GM12878 (cell line): ENCODE results near the gene TEPSIN. TPM values are rescaled to one million over a fixed set of nuclear protein-coding genes. Genes with fewer than 3 reads are reported as not detected.

Source experiments
- ATAC-seq: fragments of 200-7000 bp; cut with Tn5 transposase; 3 replicates; pipeline ENCODE4 v1.9.1; 2020; ENCODE audit warnings: mild to moderate bottlenecking, moderate library complexity
- BruUV-seq: library from RNA; stranded (reverse); fragments of 400-500 nt; replicated peaks from 2 replicates; lab custom pipeline; 2021; lab: Mats Ljungman, UMichigan
- CTCF ChIA-PET: fragments of 300-600 bp; sonication (Branson Sonifier 250); formaldehyde crosslinking; extraction: SDS; loops from one replicate; lab custom pipeline; 2021; ENCODE audit warnings: inconsistent platforms; lab: Yijun Ruan, JAX
- POLR2A ChIA-PET: fragments of 350-600 bp; formaldehyde crosslinking; extraction: SDS; loops from one replicate; lab custom pipeline; 2021; ENCODE audit warnings: inconsistent platforms; lab: Charles Lee
- RAD21 ChIA-PET: fragments of 300-600 bp; sonication (Branson Sonifier 250); formaldehyde crosslinking; loops from one replicate; lab custom pipeline; 2023; ENCODE audit warnings: antibody characterized with exemption; ENCODE audit not compliant: unreplicated experiment; lab: Charles Lee
- SMC1A ChIA-PET: fragments of 300-600 bp; sonication (Branson Sonifier 250); formaldehyde crosslinking; loops from one replicate; lab custom pipeline; 2023; ENCODE audit not compliant: unreplicated experiment, uncharacterized antibody; lab: Charles Lee
- DNase-seq: peaks from one replicate; pipeline ENCODE4 v3.0.0-alpha.2; 2011; ENCODE audit warnings: low read depth, low spot score
- FAIRE-seq: peaks from 3 replicates; lab custom pipeline; 2011; peaks lifted over from hg19 to GRCh38; lab: Jason Lieb, UNC
- H2AFZ ChIP-seq: 2 replicates; pipeline ENCODE4 v1.6.0; 2011; ENCODE audit warnings: low read depth, low read length, control low read depth; ENCODE audit not compliant: control insufficient read depth
- H3K27ac ChIP-seq: 2 replicates; pipeline ENCODE4 v1.5.1; 2011; ENCODE audit warnings: control low read depth; ENCODE audit not compliant: control insufficient read depth, insufficient read depth
- H3K27me3 ChIP-seq, 2 experiments: replicated peaks in 1 of 2; 2 replicates each; pipeline versions ENCODE4 v1.6.0 to v1.6.1; 2011; ENCODE audit warnings: low read length in 1 of 2; ENCODE audit not compliant: control insufficient read depth in 2 of 2, insufficient read depth in 2 of 2
- H3K36me3 ChIP-seq, 2 experiments: 2 replicates each; pipeline ENCODE4 v1.5.1; 2011; ENCODE audit warnings: low read length in 1 of 2; ENCODE audit not compliant: control insufficient read depth in 2 of 2, insufficient read depth in 2 of 2
- H3K4me1 ChIP-seq: 2 replicates; pipeline ENCODE4 v1.6.1; 2011; ENCODE audit warnings: mild to moderate bottlenecking, low read length, moderate library complexity, mixed read lengths; ENCODE audit not compliant: control insufficient read depth, insufficient read depth
- H3K4me2 ChIP-seq: 2 replicates; pipeline ENCODE4 v1.6.0; 2011; ENCODE audit warnings: control low read depth; ENCODE audit not compliant: control insufficient read depth, insufficient read depth
- H3K4me3 ChIP-seq: fragments of 200-600 bp; sonication (generic); 2 replicates; pipeline ENCODE4 v1.5.1; 2016
- H3K79me2 ChIP-seq: 2 replicates; pipeline ENCODE4 v1.6.0; 2011; ENCODE audit warnings: low read length; ENCODE audit not compliant: control insufficient read depth, insufficient read depth
- H3K9ac ChIP-seq: 2 replicates; pipeline ENCODE4 v1.8.0; 2011; ENCODE audit warnings: low read length, control low read depth, mixed read lengths; ENCODE audit not compliant: control insufficient read depth, insufficient read depth
- H3K9me3 ChIP-seq: replicated peaks from 3 replicates; pipeline ENCODE4 v1.5.1; 2011; ENCODE audit warnings: mild to moderate bottlenecking, low read length; ENCODE audit not compliant: control insufficient read depth, insufficient read depth
- H4K20me1 ChIP-seq: 2 replicates; pipeline ENCODE4 v1.6.0; 2011; ENCODE audit not compliant: control insufficient read depth, insufficient read depth
- CHD1 ChIP-seq: IDR thresholded peaks from 2 replicates; pipeline ENCODE4 v1.6.1; 2012; ENCODE audit warnings: low read depth, low read length, improper control_type of control experiment
- ESRRA ChIP-seq: IDR thresholded peaks from 2 replicates; pipeline ENCODE4 v1.6.1; 2012; ENCODE audit warnings: mild to moderate bottlenecking, low read length, improper control_type of control experiment
- ETV6 ChIP-seq, 2 experiments: fragments of 450-650 bp in 1 of 2; IDR thresholded peaks in 1 of 2; conservative IDR thresholded peaks in 1 of 2; 2 replicates each; pipeline ENCODE4 v1.6.1; 2014; ENCODE audit warnings: antibody characterized with exemption in 1 of 2, borderline replicate concordance in 1 of 2, low read depth in 1 of 2, mild to moderate bottlenecking in 1 of 2, moderate library complexity in 1 of 2
- IKZF2 ChIP-seq, 2 experiments: fragments of 450-650 bp; IDR thresholded peaks; 2 replicates each; pipeline ENCODE4 v1.6.1; 2017; ENCODE audit warnings: mild to moderate bottlenecking in 2 of 2, moderate library complexity in 2 of 2
- MEF2B ChIP-seq: fragments of 450-650 bp; IDR thresholded peaks from 2 replicates; pipeline ENCODE4 v1.6.1; 2018; ENCODE audit warnings: mild to moderate bottlenecking, moderate library complexity; ENCODE audit not compliant: partially characterized antibody, poor library complexity, severe bottlenecking
- NR2C2 ChIP-seq: IDR thresholded peaks from 2 replicates; pipeline ENCODE4 v1.6.1; 2011; ENCODE audit warnings: borderline replicate concordance, low read depth; ENCODE audit not compliant: control insufficient read depth, insufficient read length
- RELA ChIP-seq: fragments of 450-650 bp; IDR thresholded peaks from 2 replicates; pipeline ENCODE4 v1.8.0; 2014; ENCODE audit warnings: borderline replicate concordance; ENCODE audit not compliant: partially characterized antibody
- TARDBP ChIP-seq: IDR thresholded peaks from 2 replicates; pipeline ENCODE4 v1.6.1; 2016; ENCODE audit warnings: borderline replicate concordance
- ZNF207 ChIP-seq: fragments of 450-650 bp; IDR thresholded peaks from 2 replicates; pipeline ENCODE4 v1.6.1; 2014; ENCODE audit warnings: antibody characterized with exemption, mild to moderate bottlenecking, borderline replicate concordance
- ZNF622 ChIP-seq: fragments of 450-650 bp; IDR thresholded peaks from 2 replicates; pipeline ENCODE4 v1.6.1; 2017; ENCODE audit warnings: mild to moderate bottlenecking, inconsistent platforms
- WGBS: methylation state at CpG from one replicate; pipeline ENCODE4 v1.1.6; 2016; ENCODE audit warnings: low lambda C conversion rate; ENCODE audit not compliant: insufficient replicate concordance, insufficient coverage; ENCODE audit errors: missing lambda C conversion rate; 5-methylcytosine and 5-hydroxymethylcytosine counted together
- in situ Hi-C: fragments of 300-500 bp; cut with MboI; formaldehyde crosslinking; loops from 9 replicates; pipeline ENCODE4 v1.14.3; 2018; ENCODE audit warnings: mixed read lengths
- intact Hi-C: fragments of 100-400 bp; cut with micrococcal nuclease; formaldehyde crosslinking; loops from one replicate; pipeline ENCODE4 v1.14.2; 2022; ENCODE audit not compliant: unreplicated experiment
- polyA plus RNA-seq, 11 experiments: library from polyadenylated mRNA; depleted of rRNA in 4 of 11; unstranded in 6 of 11; stranded (reverse) in 5 of 11; fragments of >200 nt; fragmentation: Nextera tagmentation in 4 of 11; fragmentation: Illumina TruSeq in 1 of 11; extraction: Ambion mirVana in 4 of 11; extraction: Trizol in 1 of 11; gene quantifications; 1 replicate in 1 of 11; 2 replicates in 10 of 11; pipeline versions ENCODE4 v1.2.1 to v1.2.3, GENCODE V29; 2011 to 2016; ENCODE audit warnings: inconsistent platforms in 2 of 11, missing spikeins in 2 of 11, low read depth in 1 of 11
- total RNA-seq, 4 experiments: library from RNA; depleted of rRNA in 3 of 4; stranded (reverse); fragments of >200 nt in 3 of 4; fragmentation: Illumina TruSeq in 1 of 4; extraction: Trizol in 1 of 4; gene quantifications; 2 replicates each; pipeline versions ENCODE4 v1.2.1 to v1.2.3, GENCODE V29; 2013 to 2021

TEPSIN gene
- total and polyA plus RNA-seq, 10 of the 15 experiments (the other 5 are each of a cell fraction or from before 2014, with no cell fraction given): 0.87 to 36.7 (median 5.3) TPM

DNA sequence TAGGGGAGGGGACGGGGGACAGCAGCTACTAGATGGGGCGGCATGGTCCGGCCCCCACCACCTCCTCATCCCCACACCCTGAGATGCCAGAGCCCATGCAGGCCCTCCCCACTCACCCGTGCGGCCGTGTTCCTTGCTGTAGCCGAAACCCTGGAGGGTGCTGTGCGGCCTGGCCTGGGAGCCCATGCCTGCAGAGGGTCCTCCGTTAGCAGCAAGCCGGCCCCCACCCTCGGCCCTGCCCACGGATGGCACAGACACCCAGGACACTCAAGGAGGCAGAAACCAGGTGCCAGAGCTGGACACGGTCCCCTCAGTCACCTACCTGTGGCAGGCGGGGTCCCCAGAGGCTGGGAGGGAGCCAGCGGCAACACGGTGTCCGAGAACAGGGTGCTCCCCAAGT lies 5.5 kb downstream of the TEPSIN start:
- SMC1A ChIA-PET: no interaction called here
- H2AFZ ChIP-seq: no peak overlapping the region
- no peaks in the 10 kb centered on the region for H3K9me3 ChIP-seq
- peaks cover 13% of the 10 kb centered on the region for H3K4me1 ChIP-seq
- peaks cover 9% of the 10 kb centered on the region for H3K79me2 ChIP-seq
- intact Hi-C loops: no loop called here
- CTCF ChIA-PET: no interaction called here
- in situ Hi-C loops: loop anchor here (25.0 kb wide), 1 partner anchor 221 kb away; no protein-coding TSS in a partner anchor
- peaks cover 4 to 12% of the 10 kb centered on the region in 2 experiments; a peak in 3 of 4 replicates for H3K36me3 ChIP-seq
- FAIRE-seq: no peak
- no peaks in the 10 kb centered on the region for H3K27me3 ChIP-seq
- POLR2A ChIA-PET: no interaction called here
- ATAC-seq: no peak
- WGBS: 94% methylated on average over 17 of the region's 17 CpGs
- H4K20me1 ChIP-seq: no peaks in the 10 kb centered on the region
- H3K9ac ChIP-seq: no peak overlapping the region
- no TSS peak for BruUV-seq
- no peak overlapping the region for H3K4me2 ChIP-seq
- TF ChIP-seq TARDBP (no peak), ETV6 (conservative IDR thresholded peaks at IDR 0.05 in 1 of 2, IDR thresholded peaks at IDR 0.05 in 1 of 2; ENCODE audit: borderline replicate concordance in 1 of 2, low read depth in 1 of 2) (no peak), ESRRA (no peak), RELA (no peak), ZNF622 (no peak), ZNF207 (no peak), CHD1 (no peak), NR2C2 (no peak), MEF2B (no peak), IKZF2 (IDR thresholded peaks at IDR 0.05) (no peak)
- H3K27ac ChIP-seq: no peak overlapping the region
- H3K4me3 ChIP-seq: no peak overlapping the region
- DNase-seq: no peak
- RAD21 ChIA-PET: no interaction called here
